ENCODE results near the gene CAMSAP1.

Gene CAMSAP1

GRCh38 chr9:135851748-135852147 is 55.6 kb downstream of the CAMSAP1 start:
- DNase-seq (ENCODE audit: low spot score), result no peak
- TF ChIP-seq CTCF (IDR thresholded peaks at IDR 0.05; ENCODE audit: extremely low read depth, insufficient read depth, missing control alignments), result no peak
- in situ Hi-C loops (cut with MboI; ENCODE audit: low pct_unique_long_range_greater_than_20kb, low sequenced_read_pairs, unreplicated experiment), result no loop called here

GRCh38 chr9:135850737-135851136 is 56.6 kb downstream of the CAMSAP1 start:
- TF ChIP-seq CTCF (IDR thresholded peaks at IDR 0.05; ENCODE audit: extremely low read depth, insufficient read depth, missing control alignments), result no peak
- no peak for DNase-seq (ENCODE audit: low spot score)
- in situ Hi-C loops (cut with MboI; ENCODE audit: low pct_unique_long_range_greater_than_20kb, low sequenced_read_pairs, unreplicated experiment), result no loop called here

GRCh38 chr9:135849181-135849580 is 58.2 kb downstream of the CAMSAP1 start:
- no peak for TF ChIP-seq CTCF (IDR thresholded peaks at IDR 0.05; ENCODE audit: extremely low read depth, insufficient read depth, missing control alignments)
- no peak for DNase-seq (ENCODE audit: low spot score)
- in situ Hi-C loops (cut with MboI; ENCODE audit: low pct_unique_long_range_greater_than_20kb, low sequenced_read_pairs, unreplicated experiment), result no loop called here

- no peak for DNase-seq (ENCODE audit: low spot score)
- in situ Hi-C loops (cut with MboI; ENCODE audit: low pct_unique_long_range_greater_than_20kb, low sequenced_read_pairs, unreplicated experiment), result no loop called here
- no peak for TF ChIP-seq CTCF (IDR thresholded peaks at IDR 0.05; ENCODE audit: extremely low read depth, insufficient read depth, missing control alignments)
These were observed 58.9 kb downstream of the CAMSAP1 start for GRCh38 chr9:135848341-135849047.

GRCh38 chr9:135847833-135848232 is 59.5 kb downstream of the CAMSAP1 start:
- in situ Hi-C loops (cut with MboI; ENCODE audit: low pct_unique_long_range_greater_than_20kb, low sequenced_read_pairs, unreplicated experiment), result no loop called here

GRCh38 chr9:135840539-135840938 is 66.8 kb downstream of the CAMSAP1 start:
- no peak for DNase-seq (ENCODE audit: low spot score)
- in situ Hi-C loops (cut with MboI; ENCODE audit: low pct_unique_long_range_greater_than_20kb, low sequenced_read_pairs, unreplicated experiment), result no loop called here
- no peak for TF ChIP-seq CTCF (IDR thresholded peaks at IDR 0.05; ENCODE audit: extremely low read depth, insufficient read depth, missing control alignments)

More at GRCh38 chr9:135847833-135848232, 59.5 kb downstream of the CAMSAP1 start:
- DNase-seq (ENCODE audit: low spot score), result no peak
- TF ChIP-seq CTCF (IDR thresholded peaks at IDR 0.05; ENCODE audit: extremely low read depth, insufficient read depth, missing control alignments), result no peak

Data from GM13977 (cell line).